SH-SY5Y (cell line): Measurements from ENCODE around the gene PLEKHG5.

Experiments
- GATA2 ChIP-seq: IDR thresholded peaks from 2 replicates; pipeline ENCODE4 v1.6.1; 2011; ENCODE audit warnings: mild to moderate bottlenecking, low read depth, low read length
- GATA3 ChIP-seq: IDR thresholded peaks from 2 replicates; pipeline ENCODE4 v1.6.1; 2011; ENCODE audit warnings: low read depth, mild to moderate bottlenecking, low read length, moderate library complexity

Gene PLEKHG5

DNA sequence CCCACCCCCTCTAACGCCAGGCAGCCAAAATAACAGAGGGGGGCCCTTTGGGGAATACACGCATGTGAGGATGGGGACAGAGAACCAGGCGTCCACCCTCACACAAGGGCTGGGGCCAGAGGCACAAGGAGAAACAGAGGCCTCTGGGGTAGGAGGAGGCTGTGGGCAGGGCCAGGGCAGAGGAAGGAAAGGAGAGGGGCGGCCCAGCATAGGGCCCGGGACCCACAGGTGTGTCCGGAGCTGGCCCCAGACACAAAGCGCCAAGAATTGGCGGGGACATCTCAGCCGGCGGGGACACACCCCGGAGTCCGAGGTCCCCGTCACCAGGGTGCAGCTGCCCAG, 6.7 kb downstream of the PLEKHG5 start:
- TF ChIP-seq GATA3 (no peak), GATA2 (no peak)

DNA sequence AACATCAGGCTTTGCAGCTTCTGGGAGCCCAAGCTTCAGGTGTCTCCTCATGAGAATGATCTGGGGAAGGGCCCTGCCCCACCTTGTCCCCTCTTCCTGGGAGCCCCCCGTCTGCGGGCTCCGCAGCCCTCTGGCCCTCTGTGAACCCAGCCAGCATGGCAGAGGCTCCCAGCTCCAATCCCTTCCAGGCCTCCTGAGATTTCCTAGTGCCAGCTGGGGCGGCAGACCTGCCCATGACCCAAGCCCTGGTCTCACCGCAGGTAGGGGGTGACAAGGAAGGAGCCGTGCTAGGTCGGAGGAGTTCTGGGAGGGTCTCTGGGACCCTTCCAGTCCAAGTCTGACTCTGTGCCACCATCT, 7.7 kb downstream of the PLEKHG5 start:
- TF ChIP-seq GATA3 (no peak), GATA2 (no peak)

DNA sequence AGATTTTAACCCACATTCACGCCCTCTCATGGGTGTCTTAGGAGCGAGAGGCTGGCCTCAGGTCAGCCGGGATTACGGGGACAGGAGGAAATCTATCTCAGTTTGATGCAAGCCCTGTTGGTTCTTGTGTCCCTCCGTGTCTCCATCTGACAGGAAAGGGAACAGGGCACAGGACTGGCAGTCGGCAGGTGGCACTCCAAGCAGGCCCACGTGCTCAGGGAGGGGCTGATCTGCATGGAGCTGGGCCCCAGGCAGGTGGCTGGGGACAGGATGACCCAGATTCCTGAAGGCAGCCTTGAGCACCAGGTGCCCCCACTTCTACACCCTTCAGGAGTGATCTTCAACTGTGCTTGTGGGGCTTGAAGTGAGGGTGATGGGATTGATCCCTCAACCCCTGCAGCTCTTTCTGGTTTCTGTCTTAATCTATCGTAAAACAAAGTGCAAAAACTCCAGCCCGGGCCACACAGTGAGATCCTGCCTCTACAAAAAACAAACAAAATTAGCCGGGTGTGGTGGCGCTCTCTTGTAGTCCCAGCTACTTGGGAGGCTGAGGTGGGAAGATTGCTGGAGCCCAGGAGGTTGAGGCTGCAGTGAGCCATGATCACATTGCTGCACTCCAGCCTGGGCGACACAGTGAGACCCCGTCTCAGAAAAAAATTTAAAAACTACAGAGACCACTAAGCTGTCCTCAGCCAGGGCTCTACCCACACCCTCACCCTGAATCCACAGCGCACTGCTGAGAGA, 8.3 kb downstream of the PLEKHG5 start:
- TF ChIP-seq GATA3 = no peak
- TF ChIP-seq GATA2 = no peak

DNA sequence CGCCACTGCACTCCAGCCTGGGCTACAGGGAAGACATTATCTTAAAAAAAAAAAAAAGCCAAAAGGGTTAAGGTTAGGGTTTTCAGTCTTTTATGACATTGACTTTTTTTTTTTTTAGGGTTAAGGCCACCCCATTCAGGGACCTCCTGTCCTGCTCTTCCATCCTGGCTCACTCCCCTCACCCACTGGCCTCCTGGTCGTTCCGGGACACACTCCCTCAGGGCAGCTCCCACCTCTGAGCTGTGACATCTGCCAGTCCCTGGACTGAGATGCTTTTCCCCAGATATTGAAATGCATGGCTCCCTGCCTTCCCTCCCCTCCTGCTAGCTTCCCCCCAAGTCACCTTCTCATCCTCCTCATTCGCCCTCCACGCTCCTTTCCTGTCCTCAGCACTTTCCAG, 9.6 kb downstream of the PLEKHG5 start:
- TF ChIP-seq GATA2 = no peak
- no peak for TF ChIP-seq GATA3

DNA sequence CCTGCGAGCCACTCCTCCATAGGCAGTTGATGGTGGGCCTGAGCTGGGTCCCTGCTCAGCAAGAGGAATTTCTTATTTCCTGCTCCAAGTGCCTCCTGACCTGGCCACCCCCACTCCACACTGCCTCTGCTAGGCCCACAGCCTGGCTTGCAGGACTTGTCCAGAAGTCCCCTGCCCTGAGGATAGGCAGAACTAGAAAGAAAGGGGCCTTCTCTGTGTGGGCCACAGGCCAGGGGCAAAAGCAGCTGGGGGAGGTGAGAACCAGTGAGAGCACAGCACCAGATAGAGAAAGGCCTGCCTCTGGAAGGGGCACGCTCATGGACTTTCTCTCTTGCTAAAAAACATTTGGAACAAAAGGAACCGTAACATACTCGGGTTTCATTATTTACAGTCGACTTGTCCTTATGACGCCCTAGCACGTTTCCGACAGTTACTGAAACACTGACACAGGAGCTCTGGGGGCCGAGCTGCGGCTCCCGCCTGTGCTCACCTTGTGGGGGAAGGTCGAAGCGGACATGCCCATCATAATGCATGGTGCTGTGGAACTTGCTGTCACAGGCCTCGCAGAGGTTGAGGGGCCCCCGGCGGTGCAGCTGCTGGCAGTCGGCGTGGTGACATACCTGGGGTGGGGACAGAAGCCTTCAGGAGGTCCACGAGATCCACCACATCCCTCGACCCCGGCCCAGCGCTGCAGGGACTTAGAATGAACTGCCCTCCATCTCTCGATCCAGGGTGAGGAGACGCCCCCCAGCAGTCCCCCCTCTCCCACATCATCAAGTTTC, 14.2 kb downstream of the PLEKHG5 start:
- TF ChIP-seq GATA3 (no peak), GATA2 (no peak)

DNA sequence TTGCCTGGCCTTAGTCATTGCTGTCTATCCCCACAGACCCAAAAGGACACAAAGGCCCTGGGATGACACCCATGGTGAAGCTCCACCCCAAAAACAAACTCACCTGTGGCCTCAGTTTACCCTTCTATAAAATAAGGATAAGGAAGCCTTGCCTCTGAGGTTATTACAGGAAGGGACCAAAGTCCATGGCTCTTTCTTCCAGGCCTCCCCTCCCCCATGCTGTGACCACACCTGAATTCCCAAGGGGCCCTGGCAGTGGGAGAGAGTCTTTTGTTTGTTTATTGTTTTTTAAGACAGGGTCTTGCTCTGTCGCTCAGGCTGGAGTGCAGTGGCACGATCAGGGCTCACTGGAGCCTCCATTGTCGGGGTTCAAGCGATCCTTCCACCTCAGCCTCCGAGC, 15.0 kb downstream of the PLEKHG5 start:
- TF ChIP-seq GATA2 = no peak
- no peak for TF ChIP-seq GATA3

DNA sequence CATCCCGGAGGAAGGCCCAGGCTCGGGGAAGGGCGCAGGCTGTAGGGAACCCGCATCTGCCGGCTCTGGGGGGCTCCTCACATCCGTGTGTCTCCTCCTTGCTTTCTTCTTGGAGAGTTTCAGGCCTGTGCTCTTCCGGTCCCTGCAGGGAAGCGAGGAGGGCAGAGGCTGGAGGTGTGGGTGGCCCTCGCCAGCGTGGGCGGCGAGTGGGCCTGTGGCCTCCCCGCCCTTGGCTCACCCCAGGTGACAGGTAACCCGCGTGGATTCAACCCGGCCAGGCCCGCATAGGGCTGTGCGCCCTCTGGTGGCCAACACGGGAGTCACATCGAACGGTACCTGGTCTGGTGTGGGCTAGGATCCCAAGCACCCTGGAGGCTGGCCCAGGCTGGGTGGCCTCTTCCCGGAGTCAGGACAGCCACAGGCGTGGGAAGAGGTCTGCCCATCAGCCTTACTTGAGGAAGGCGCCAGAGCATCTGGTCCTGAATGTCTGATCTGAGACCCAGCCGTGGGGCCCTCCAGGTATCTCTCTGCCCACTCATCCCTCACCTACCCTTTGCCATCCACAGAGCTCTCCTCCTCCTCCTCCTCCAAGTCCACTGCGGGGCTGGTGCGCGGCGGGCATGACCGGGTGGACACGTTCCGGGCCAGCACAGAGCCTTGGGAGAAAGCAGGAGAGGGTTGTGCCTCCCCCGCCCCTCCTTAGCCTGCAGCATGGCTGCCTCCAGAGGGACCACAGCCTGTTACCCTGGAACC, 15.9 kb downstream of the PLEKHG5 start:
- TF ChIP-seq GATA3 = no peak
- TF ChIP-seq GATA2 = no peak

DNA sequence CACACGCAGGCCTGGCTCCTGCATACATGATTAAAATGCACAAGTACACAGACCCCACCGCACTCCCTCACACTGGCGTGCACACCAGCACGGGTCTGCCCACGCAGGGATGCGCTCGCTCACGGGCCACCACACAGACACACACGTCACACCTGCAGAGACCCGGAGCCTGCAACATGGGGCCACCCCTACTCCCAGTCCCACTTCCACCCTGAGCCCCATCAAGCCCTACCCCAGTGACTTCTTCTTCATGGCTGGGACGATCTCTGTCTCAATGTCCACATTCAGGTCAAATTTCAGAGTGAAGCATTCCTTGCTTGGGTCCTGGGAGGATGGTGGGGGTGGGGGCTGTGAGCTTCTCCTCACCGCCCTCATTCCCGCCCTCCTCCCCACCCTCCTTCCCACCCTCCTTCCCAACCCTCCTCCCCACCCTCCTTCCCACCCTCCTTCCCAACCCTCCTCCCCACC, 16.6 kb downstream of the PLEKHG5 start:
- TF ChIP-seq GATA2 = no peak
- TF ChIP-seq GATA3 = no peak

DNA sequence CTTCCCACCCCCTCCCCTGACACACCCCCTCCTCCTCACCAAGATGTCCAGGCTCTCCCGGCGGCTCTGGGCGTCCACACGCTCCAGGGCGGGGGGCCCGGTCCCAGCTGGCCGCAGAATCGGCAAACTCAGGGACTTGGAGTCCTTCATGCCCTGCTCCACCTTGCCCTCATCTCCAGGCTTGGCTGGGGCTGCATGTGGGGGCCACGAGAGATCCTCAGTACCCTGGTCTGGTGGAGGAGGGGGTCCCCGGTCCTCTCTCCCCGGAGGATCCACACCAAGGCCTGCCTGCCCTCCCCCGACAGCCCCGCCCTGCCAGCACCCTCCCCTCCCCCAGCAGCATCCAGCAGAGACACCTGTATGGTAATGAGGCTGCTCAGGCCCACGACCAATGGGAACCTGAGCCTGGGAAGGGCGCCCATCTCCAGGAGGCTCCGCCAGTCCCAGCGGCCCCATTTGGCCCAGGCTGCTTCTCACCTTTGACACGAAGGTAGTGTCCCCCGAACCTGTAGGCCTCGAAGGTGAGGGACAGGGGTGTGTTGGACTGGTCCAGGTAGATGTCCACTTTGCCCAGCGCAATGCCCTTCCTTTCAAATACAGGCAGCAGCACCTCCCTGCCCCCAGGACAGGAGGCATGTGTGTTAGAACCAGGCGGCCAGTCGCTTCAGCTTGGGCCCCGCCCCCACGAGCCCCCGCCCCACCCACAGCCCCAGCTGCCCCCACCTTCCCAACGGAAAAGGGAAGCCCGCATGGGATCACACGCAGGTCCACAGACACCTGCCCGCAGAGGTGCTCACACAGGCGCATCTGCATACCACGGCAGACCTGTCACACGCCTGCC, 17.3 kb downstream of the PLEKHG5 start:
- TF ChIP-seq GATA3 = no peak
- no peak for TF ChIP-seq GATA2

DNA sequence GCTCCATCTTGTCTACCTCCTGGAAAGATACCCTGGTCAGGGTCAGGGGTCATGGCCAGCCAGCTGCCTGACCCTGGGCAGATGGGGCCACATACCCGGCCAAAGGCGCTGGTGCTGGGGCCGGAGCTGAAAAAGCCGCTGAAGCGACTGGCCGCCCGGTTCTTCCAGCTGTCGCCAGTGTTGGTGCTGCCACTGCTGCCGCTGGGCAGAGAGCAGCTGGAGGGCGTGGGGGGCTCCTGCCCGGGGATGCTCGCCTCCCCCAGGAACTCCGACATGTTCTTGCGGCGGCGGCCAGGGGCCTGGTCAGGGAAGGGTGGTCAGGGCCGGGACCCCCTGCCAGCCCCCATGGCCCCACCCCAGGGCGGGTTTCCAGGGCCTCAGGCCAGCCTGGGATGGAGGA, 18.3 kb downstream of the PLEKHG5 start:
- TF ChIP-seq GATA2 (no peak), GATA3 (no peak)

DNA sequence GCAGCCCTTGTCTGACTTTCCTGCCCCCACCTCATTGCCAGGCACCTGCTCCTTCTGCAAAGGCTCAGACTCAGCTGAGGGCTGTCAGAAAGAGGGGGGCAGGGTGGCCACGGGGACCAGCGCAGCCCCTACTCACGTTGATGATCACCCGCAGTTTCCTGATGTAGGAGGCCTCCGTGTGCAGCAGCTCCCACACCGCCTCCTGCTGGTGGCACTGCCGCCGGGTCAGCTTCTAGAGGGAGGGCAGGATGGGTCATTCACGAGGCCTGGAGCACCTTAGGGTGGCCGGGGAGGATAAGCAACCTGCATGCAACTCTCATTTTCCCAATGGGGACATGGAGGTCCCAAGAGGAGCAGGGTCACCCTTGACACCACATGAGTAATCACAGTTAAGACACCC, 19.1 kb downstream of the PLEKHG5 start:
- TF ChIP-seq GATA2 = no peak
- no peak for TF ChIP-seq GATA3

DNA sequence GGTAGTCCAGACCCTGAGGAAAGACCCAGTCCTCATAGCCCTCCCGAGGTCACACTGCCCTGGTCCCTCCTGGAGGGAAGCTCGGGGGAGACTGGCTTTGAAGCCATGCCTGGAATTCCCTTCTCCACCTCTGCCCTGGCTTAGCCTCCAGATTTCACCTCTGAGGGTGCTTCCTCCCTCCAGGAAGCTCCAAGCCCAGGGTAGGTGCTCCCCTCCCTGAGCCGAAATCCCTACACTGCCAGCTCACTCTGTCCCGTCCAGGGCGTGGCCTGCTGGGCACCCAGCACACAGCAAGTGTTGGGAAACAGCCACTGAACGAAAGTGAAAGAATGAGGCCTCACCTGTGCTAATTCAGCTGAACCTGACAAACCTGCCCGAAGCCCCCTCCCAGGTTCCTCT, 19.5 kb downstream of the PLEKHG5 start:
- TF ChIP-seq GATA3 (no peak), GATA2 (no peak)

DNA sequence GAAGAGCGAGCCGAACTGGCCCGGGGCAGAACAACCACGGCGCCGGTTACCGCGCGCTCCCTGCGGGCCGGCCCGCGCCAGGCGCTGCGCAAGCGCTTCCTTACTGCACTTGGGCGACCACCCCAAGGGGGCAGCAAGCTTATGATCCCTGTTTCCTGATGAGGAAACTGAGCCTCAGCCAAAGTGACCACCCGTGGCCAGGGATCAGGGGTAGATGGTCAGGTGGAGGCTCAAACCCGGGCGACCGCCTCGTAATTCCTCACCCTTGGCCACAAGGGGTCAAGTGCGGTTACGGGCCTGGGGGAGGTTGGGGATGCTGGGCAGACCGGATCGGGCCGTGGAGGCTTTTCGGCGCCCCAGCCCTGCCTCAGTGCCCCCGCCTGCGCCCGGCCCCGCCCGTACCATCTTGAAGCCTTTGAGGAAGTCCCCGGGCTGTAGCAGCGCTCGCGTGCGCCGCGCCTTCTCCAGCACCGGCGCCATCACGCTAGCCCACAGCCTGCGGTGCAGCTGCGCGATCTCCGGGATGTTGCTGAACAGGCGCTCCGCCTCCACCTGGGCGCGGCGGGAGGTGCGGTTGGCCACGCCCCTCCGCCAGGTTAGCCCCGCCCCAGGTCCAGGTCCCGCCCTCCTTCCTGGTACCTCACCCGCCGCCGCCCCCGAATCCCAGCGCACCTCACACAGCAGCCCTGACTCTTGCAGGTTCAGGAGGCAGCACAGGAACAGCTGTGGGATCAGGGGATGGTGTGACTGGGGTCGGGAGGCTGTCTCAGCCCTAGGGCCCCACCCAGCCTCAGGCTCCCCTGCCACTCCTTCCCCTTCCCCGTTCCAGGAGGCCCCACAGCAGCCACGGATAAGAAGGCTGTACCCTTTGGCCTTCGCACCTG, 20.1 kb downstream of the PLEKHG5 start:
- no peak for TF ChIP-seq GATA3
- TF ChIP-seq GATA2 = no peak
